GM12872 (cell line): ENCODE results near the gene RNF111.

Experiments
- TF ChIP-seq, protein P1 (sequence below): IDR thresholded peaks from 3 replicates; pipeline ENCODE4 v1.5.1; 2011; ENCODE audit warnings: low read depth, mild to moderate bottlenecking, low read length, moderate library complexity; ENCODE audit not compliant: insufficient read depth

The RNF111 gene

DNA sequence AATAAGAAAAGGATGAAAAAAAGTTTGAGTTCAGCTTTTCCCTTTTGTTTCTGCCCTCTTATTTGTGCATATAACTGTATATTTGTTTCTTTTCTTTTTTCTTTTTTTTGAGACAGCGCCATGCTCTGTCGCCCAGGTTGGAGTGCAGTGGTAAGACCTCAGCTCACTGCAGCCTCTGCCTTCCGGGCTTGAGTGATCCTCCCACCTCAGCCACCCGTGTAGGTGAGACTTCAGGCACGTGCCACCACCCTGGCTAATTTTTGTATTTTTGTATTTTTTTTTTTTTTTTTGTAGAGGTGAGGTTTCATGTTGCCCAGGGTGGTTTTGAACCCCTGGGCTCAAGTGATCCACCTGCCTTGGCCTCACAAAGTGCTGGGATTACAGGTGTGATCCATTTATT lies 31.4 kb downstream of the RNF111 start:
- TF ChIP-seq, protein P1, sequence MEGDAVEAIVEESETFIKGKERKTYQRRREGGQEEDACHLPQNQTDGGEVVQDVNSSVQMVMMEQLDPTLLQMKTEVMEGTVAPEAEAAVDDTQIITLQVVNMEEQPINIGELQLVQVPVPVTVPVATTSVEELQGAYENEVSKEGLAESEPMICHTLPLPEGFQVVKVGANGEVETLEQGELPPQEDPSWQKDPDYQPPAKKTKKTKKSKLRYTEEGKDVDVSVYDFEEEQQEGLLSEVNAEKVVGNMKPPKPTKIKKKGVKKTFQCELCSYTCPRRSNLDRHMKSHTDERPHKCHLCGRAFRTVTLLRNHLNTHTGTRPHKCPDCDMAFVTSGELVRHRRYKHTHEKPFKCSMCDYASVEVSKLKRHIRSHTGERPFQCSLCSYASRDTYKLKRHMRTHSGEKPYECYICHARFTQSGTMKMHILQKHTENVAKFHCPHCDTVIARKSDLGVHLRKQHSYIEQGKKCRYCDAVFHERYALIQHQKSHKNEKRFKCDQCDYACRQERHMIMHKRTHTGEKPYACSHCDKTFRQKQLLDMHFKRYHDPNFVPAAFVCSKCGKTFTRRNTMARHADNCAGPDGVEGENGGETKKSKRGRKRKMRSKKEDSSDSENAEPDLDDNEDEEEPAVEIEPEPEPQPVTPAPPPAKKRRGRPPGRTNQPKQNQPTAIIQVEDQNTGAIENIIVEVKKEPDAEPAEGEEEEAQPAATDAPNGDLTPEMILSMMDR = no peak

- TF ChIP-seq, protein P1 = no peak
These were observed 32.9 kb downstream of the RNF111 start for GRCh38 chr15:59020322-59020721.

- TF ChIP-seq, protein P1 = no peak
These were observed 34.7 kb downstream of the RNF111 start for GRCh38 chr15:59022188-59022587.

- TF ChIP-seq, protein P1 = no peak
These were observed 38.7 kb downstream of the RNF111 start for GRCh38 chr15:59026207-59026606.

DNA sequence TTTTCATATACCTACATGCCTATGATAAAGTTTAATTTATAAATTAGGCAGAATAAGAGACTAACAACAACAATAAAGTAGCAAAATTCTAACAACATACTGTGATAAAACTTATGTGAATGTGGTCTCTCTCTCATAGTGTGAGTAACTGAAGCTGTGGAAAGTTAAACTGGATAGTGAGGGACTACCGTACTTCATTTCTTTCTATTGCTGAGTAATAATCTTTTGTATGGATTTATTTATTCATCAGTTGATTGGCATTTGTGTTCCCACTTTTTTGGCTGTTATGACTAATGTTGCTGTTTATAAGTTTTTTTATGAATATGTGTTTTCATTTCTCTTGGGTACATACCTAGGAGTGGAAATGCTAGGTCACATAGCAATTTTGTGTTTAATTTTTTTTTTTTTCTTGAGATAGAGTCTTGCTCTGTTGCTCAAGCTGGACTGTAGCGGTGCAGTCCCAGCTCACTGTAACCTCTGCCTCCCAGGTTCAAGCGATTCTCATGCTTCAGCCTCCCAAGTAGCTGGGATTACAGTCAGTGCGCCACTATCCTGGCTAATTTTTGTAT lies 41.0 kb downstream of the RNF111 start:
- TF ChIP-seq, protein P1 = no peak

DNA sequence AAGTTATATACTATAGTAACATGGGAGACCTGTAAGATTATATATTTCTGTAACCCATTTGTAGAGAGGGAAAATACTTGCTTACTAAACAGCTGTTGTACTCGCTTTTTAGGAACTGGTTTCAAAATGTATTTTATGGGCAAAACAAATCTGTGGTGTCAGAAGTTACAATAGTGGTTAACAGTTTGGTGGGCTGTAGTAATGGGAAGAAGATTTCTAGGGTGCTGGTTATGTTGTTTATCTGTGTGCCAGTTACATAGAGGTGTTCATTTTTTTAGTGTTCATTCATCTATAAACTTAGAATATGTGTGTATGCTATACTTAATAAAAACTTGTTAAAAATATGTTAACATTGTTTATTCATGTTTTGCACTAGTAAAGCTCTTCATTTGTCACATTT lies 42.1 kb downstream of the RNF111 start:
- TF ChIP-seq, protein P1 = no peak

DNA sequence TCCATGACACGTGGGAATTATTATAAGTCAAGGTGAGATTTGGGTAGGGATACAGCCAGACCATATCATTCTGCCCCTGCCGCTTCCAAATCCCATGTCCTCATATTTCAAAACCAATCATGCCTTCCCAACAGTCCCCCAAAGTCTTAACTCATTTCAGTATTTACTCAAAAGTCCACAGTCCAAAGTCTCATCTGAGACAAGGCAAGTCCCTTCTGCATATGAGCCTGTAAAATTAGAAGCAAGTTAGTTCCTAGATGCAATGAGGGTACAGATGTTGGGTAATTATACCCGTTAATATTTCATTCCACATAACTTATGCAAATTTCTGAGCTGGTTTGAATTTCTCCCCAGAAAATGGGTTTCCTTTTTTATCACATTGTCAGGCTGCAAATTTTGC lies 47.7 kb downstream of the RNF111 start:
- TF ChIP-seq, protein P1 = no peak
